Measurements from ENCODE around the gene BACE2.
A peak's percentile ranks its signal among the peaks of the same experiment; 100 is the strongest.

DNA sequence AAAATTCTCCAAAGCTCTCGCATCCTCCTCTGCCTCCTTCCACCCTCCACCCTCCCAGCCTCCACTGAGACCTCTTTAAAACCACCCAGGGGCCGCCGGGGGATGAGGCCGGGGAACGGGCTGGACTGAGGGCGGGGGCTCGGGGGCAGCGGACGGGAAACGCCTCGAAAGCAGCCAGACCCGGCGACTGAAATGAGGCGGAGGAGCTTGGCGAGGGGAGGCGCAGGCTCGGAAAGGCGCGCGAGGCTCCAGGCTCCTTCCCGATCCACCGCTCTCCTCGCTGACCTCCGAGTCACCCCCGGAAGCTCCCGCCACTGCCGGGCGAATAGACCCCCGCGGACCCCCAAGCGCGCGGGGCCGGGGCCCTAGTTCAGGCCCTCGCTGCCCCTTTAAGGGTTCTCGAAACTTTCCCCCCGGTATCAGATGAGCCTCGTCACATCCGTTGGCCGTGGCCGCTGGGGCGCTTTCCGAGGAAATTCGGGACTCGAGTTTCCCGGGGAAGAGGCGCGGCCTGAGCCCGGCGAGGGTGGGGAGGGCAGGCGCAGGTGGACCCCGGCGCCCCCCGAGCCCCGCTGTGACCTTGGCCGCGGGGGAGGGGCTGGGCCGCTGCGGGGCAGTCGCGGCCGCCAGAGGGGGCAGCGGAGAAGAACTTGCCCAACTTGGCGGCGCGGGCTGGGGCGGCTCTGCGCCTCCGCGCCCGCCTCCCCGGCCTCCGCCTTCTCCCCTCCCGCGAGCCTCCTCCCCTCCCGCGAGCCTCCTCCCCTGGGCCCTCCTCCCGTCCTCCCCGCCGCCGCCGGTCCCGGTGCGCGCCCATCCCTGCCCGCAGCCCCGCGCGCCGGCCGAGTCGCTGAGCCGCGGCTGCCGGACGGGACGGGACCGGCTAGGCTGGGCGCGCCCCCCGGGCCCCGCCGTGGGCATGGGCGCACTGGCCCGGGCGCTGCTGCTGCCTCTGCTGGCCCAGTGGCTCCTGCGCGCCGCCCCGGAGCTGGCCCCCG, at the start of gene BACE2:
- TF ChIP-seq, protein P1, sequence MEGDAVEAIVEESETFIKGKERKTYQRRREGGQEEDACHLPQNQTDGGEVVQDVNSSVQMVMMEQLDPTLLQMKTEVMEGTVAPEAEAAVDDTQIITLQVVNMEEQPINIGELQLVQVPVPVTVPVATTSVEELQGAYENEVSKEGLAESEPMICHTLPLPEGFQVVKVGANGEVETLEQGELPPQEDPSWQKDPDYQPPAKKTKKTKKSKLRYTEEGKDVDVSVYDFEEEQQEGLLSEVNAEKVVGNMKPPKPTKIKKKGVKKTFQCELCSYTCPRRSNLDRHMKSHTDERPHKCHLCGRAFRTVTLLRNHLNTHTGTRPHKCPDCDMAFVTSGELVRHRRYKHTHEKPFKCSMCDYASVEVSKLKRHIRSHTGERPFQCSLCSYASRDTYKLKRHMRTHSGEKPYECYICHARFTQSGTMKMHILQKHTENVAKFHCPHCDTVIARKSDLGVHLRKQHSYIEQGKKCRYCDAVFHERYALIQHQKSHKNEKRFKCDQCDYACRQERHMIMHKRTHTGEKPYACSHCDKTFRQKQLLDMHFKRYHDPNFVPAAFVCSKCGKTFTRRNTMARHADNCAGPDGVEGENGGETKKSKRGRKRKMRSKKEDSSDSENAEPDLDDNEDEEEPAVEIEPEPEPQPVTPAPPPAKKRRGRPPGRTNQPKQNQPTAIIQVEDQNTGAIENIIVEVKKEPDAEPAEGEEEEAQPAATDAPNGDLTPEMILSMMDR (IDR thresholded peaks at IDR 0.05) = peak; percentile 37 to 83 (median 56)
- peak; percentile 40 to 65 for TF ChIP-seq POLR2A (IDR thresholded peaks at IDR 0.05)
